Measurements from ENCODE around the gene IQCK. TPM values are rescaled to one million over a fixed set of nuclear protein-coding genes. Genes with fewer than 3 reads are reported as not detected.

The IQCK gene
- total and polyA plus RNA-seq, 2 donors (not counting 3 experiments of a cell fraction or from before 2014, with no cell fraction given) = 17.2 to 18.1 TPM

DNA sequence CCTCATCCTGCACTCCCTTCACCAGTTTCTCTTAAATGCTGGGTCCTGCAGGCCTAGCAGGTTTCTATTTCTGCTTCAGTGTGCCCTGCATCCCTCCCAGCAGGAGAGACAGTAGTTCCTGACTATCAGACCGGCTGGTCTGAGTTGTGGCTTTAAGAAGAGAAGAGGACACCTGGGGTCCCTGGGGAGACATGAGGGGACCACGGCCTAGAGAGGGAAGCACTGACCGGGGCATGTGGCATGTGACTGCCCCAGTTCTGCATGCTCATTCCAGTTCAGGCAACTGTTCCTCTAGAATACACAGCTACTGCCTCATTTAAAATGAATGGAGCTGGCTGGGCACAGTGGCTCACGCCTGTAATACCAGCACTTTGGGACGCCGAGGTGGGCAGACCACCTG is 105.3 kb downstream of the IQCK start:
- H3K27me3 ChIP-seq (ENCODE audit: control insufficient read depth in 2 of 2, insufficient read depth in 2 of 2, low read length in 2 of 2) = no peaks in the 10 kb centered on the region
- H3K27ac ChIP-seq (ENCODE audit: insufficient read depth, low read depth, low read length) = no peak overlapping the region
- H3K4me3 ChIP-seq (replicated peaks in 1 of 3; ENCODE audit: insufficient read depth in 1 of 3, low read depth in 1 of 3, low read length in 3 of 3) = no peak overlapping the region
- intact Hi-C loops (cut with micrococcal nuclease) = no loop called here
- POLR2A ChIA-PET = no interaction called here
- H3K79me2 ChIP-seq (ENCODE audit: control insufficient read depth, insufficient read depth, low read length) = no peaks in the 10 kb centered on the region
- BruUV-seq (replicated peaks) = no TSS peak
- no peaks in the 10 kb centered on the region for H3K9me1 ChIP-seq (replicated peaks; ENCODE audit: control insufficient read depth, extremely low read depth, insufficient read depth, low read length)
- H4K20me1 ChIP-seq (replicated peaks; ENCODE audit: control insufficient read depth, extremely low read depth, insufficient read depth, low read length) = no peaks in the 10 kb centered on the region
- H2AFZ ChIP-seq (ENCODE audit: low read depth, low read length) = no peak overlapping the region
- TF ChIP-seq CTCF (IDR thresholded peaks at IDR 0.05; ENCODE audit: extremely low read depth in 1 of 2, insufficient read depth in 1 of 2, low read depth in 1 of 2, low read length in 2 of 2) = no peak
- no peak for TF ChIP-seq GATA2 (IDR thresholded peaks at IDR 0.05; ENCODE audit: insufficient read depth, insufficient read length, low read depth, low read length)
- TF ChIP-seq EZH2 (IDR thresholded peaks at IDR 0.05; ENCODE audit: borderline replicate concordance, low read depth, low read length, severe bottlenecking) = no peak
- no peak for TF ChIP-seq MAX (IDR thresholded peaks at IDR 0.05; ENCODE audit: insufficient read depth, insufficient read length)
- TF ChIP-seq POLR2AphosphoS5 (IDR thresholded peaks at IDR 0.05; ENCODE audit: insufficient read depth, low read depth, low read length) = no peak
- CTCF ChIA-PET = interaction anchor here (1.1 kb wide), 1 partner anchor 27 kb away, joined by 3 read pairs; no protein-coding TSS in a partner anchor
- no peaks in the 10 kb centered on the region for H3K9me3 ChIP-seq (replicated peaks; ENCODE audit: control insufficient read depth, insufficient read depth, low read length)
- FAIRE-seq = no peak
- no peak overlapping the region for H3K9ac ChIP-seq (replicated peaks; ENCODE audit: extremely low read depth, insufficient read depth, low read length)
- H3K4me1 ChIP-seq (ENCODE audit: control insufficient read depth, extremely low read depth, insufficient read depth, low read length) = no peaks in the 10 kb centered on the region
- dilution Hi-C loops (cut with MboI; ENCODE audit: extremely low pct_ligation_motif_present, low sequenced_read_pairs) = no loop called here
- no peaks in the 10 kb centered on the region for H3K36me3 ChIP-seq (ENCODE audit: control insufficient read depth in 2 of 2, extremely low read depth in 1 of 2, insufficient read depth in 2 of 2, low read length in 2 of 2)
- no peak overlapping the region for H3K4me2 ChIP-seq (ENCODE audit: insufficient read depth, low read length)
- no peak for DNase-seq (ENCODE audit: low read depth, low spot score)

GRCh38 chr16:19824216-19824615 is 106.1 kb downstream of the IQCK start:
- no peak for TF ChIP-seq JUN (IDR thresholded peaks at IDR 0.05; ENCODE audit: borderline replicate concordance, insufficient read depth, insufficient read length, low read depth)
- Histone ChIP-seq H3K27ac (ENCODE audit: insufficient read depth, low read depth, low read length) (no peak overlapping the region), H3K4me3 (replicated peaks in 1 of 3; ENCODE audit: insufficient read depth in 1 of 3, low read depth in 1 of 3, low read length in 3 of 3) (no peak overlapping the region), H3K9me3 (replicated peaks; ENCODE audit: control insufficient read depth, insufficient read depth, low read length) (no peaks in the 10 kb centered on the region), H2AFZ (ENCODE audit: low read depth, low read length) (no peak overlapping the region), H4K20me1 (replicated peaks; ENCODE audit: control insufficient read depth, extremely low read depth, insufficient read depth, low read length) (no peaks in the 10 kb centered on the region), H3K36me3 (ENCODE audit: control insufficient read depth in 2 of 2, extremely low read depth in 1 of 2, insufficient read depth in 2 of 2, low read length in 2 of 2) (no peaks in the 10 kb centered on the region), H3K4me1 (ENCODE audit: control insufficient read depth, extremely low read depth, insufficient read depth, low read length) (no peaks in the 10 kb centered on the region), H3K4me2 (ENCODE audit: insufficient read depth, low read length) (no peak overlapping the region), H3K27me3 (ENCODE audit: control insufficient read depth in 2 of 2, insufficient read depth in 2 of 2, low read length in 2 of 2) (no peaks in the 10 kb centered on the region), H3K9ac (replicated peaks; ENCODE audit: extremely low read depth, insufficient read depth, low read length) (no peak overlapping the region), H3K9me1 (replicated peaks; ENCODE audit: control insufficient read depth, extremely low read depth, insufficient read depth, low read length) (no peaks in the 10 kb centered on the region), H3K79me2 (ENCODE audit: control insufficient read depth, insufficient read depth, low read length) (no peaks in the 10 kb centered on the region)
- DNase-seq (ENCODE audit: low read depth, low spot score) (no peak), FAIRE-seq (no peak)
- POLR2A ChIA-PET = no interaction called here
- intact Hi-C loops (cut with micrococcal nuclease) (no loop called here), dilution Hi-C loops (cut with MboI; ENCODE audit: extremely low pct_ligation_motif_present, low sequenced_read_pairs) (no loop called here)
- no TSS peak for BruUV-seq (replicated peaks)
- CTCF ChIA-PET = interaction anchor here (1.1 kb wide), 1 partner anchor 26 kb away, joined by 3 read pairs; no protein-coding TSS in a partner anchor

All from endothelial cell of umbilical vein (primary cell).